Erythroblast (primary cell): ENCODE measurements around the gene ODF2L.

ENCODE experiments used
- GATA1 ChIP-seq: IDR thresholded peaks from 2 replicates; pipeline ENCODE4 v1.6.1; 2011; ENCODE audit warnings: low read depth, mild to moderate bottlenecking, control low read depth, low read length, moderate library complexity
- POLR2A ChIP-seq: IDR thresholded peaks from 2 replicates; pipeline ENCODE4 v1.6.1; 2011; ENCODE audit warnings: mild to moderate bottlenecking, low read length

- TF ChIP-seq POLR2A (no peak), GATA1 (no peak)
Observed at GRCh38 chr1:86445919-86446318, 49.8 kb upstream of the ODF2L start.
